ENCODE data around the gene CD63.

DNA sequence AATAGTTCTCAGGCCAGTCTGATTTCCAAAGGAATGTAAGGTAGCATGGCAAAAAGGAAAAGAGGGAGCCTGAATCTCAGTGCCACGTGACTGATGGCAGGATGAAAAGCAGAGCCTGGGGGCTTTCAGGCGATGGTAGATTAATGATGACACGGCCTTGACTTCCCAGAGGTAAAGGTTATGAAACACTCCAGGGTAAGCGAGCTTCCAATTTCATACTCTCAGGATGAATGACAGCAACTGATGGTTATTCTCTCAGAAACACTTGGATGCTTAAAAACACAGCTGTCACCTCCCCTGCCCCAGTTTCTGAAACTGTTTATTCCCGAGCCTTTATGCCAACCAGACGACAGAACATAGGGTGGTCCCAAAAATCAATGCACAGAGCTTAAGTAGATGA, 42.9 kb upstream of the CD63 start:
- TF ChIP-seq, protein P1, sequence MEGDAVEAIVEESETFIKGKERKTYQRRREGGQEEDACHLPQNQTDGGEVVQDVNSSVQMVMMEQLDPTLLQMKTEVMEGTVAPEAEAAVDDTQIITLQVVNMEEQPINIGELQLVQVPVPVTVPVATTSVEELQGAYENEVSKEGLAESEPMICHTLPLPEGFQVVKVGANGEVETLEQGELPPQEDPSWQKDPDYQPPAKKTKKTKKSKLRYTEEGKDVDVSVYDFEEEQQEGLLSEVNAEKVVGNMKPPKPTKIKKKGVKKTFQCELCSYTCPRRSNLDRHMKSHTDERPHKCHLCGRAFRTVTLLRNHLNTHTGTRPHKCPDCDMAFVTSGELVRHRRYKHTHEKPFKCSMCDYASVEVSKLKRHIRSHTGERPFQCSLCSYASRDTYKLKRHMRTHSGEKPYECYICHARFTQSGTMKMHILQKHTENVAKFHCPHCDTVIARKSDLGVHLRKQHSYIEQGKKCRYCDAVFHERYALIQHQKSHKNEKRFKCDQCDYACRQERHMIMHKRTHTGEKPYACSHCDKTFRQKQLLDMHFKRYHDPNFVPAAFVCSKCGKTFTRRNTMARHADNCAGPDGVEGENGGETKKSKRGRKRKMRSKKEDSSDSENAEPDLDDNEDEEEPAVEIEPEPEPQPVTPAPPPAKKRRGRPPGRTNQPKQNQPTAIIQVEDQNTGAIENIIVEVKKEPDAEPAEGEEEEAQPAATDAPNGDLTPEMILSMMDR (IDR thresholded peaks at IDR 0.05), result no peak
- no peak for TF ChIP-seq EP300 (IDR thresholded peaks at IDR 0.05)
- no peak for TF ChIP-seq POLR2AphosphoS5 (IDR thresholded peaks at IDR 0.05)
